Measurements from ENCODE around the gene KCNQ1OT1.

DNA sequence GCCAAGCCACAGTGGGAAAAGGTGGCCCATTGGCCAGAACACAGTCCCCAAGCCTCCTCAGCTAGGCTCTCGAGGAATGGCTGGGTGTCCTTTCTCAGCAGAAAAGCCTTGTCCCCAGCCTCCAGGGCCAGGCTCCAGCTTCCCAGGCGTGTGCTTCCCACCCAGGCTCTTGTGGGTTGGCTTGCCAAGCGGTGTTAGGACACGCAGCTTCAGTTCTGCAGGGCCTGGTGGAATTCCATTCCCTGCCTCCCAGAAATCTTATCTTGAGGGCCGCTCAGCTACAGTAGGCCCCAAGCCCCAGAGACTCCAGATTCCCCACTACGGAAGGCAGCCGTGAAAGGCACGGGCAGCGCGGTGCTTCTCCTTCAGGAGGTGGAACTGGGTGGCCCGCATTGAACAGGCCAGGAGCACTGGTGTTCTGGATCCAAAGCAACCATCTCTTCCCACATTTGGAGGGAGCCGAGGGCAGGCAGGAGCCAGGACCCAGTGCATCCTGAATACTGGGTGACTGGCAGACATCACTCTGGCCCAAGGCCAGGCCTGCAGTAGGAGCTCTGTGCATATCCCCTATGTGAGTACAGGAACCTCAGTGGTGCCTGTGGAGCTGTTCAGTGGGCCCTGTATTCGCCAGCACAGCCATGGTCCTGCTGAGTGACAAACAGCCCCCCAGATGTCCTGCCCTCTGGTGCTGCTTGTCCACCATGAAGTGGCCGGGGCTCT lies 16.7 kb upstream of the KCNQ1OT1 start:
- TF ChIP-seq, protein P1, sequence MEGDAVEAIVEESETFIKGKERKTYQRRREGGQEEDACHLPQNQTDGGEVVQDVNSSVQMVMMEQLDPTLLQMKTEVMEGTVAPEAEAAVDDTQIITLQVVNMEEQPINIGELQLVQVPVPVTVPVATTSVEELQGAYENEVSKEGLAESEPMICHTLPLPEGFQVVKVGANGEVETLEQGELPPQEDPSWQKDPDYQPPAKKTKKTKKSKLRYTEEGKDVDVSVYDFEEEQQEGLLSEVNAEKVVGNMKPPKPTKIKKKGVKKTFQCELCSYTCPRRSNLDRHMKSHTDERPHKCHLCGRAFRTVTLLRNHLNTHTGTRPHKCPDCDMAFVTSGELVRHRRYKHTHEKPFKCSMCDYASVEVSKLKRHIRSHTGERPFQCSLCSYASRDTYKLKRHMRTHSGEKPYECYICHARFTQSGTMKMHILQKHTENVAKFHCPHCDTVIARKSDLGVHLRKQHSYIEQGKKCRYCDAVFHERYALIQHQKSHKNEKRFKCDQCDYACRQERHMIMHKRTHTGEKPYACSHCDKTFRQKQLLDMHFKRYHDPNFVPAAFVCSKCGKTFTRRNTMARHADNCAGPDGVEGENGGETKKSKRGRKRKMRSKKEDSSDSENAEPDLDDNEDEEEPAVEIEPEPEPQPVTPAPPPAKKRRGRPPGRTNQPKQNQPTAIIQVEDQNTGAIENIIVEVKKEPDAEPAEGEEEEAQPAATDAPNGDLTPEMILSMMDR (IDR thresholded peaks at IDR 0.05): no peak
- TF ChIP-seq POLR2A (IDR thresholded peaks at IDR 0.05) (no peak), POLR2AphosphoS5 (IDR thresholded peaks at IDR 0.05) (no peak)
